ENCODE data around the gene USP9X. TPM values are rescaled to one million over a fixed set of nuclear protein-coding genes. Genes with fewer than 3 reads are reported as not detected.

Gene USP9X
- total and polyA plus RNA-seq, 2 of the 8 experiments (the other 6 are each of a cell fraction or from before 2014, with no cell fraction given), result 79.2 to 300 TPM

- no peak overlapping the region for H2AK5ac ChIP-seq (ENCODE audit: low read depth, low read length)
- peak; percentile 80 for FAIRE-seq
- no peak overlapping the region for H2AFZ ChIP-seq (ENCODE audit: low read length)
- no peak overlapping the region for H4K8ac ChIP-seq (ENCODE audit: extremely low read depth, insufficient read depth, low read length)
- H3K18ac ChIP-seq (ENCODE audit: extremely low read depth, low read length), result no peak overlapping the region
- H3K4me2 ChIP-seq (ENCODE audit: insufficient read depth in 1 of 2, low read depth in 2 of 2, low read length in 2 of 2), result no peak overlapping the region
- H3K4ac ChIP-seq (replicated peaks; ENCODE audit: insufficient read length, low read depth, low read length), result no peak overlapping the region
- H2BK5ac ChIP-seq (ENCODE audit: low read depth, low read length), result no peak overlapping the region
- no peak overlapping the region for H4K91ac ChIP-seq (replicated peaks; ENCODE audit: insufficient read length, low read length)
- no peak overlapping the region for H3K23ac ChIP-seq (ENCODE audit: insufficient read length)
- POLR2A ChIA-PET (ENCODE audit: partially characterized antibody), result interaction anchor here (1.4 kb wide), 1 partner anchor 10 kb away, joined by 4 read pairs; no protein-coding TSS in a partner anchor
- H2BK12ac ChIP-seq (ENCODE audit: low read depth, low read length), result no peak overlapping the region
- H4K20me1 ChIP-seq (replicated peaks in 1 of 2; ENCODE audit: control insufficient read depth in 1 of 2, insufficient read depth in 2 of 2, low read length in 2 of 2), result peaks cover 3 to 6% of the 10 kb centered on the region in 2 experiments
- H2BK120ac ChIP-seq (replicated peaks; ENCODE audit: low read depth, low read length), result no peak overlapping the region
- peaks cover 0 to 41% of the 10 kb centered on the region in 2 experiments; a peak in 3 of 4 replicates for H3K79me2 ChIP-seq (ENCODE audit: control insufficient read depth in 1 of 2, insufficient read depth in 2 of 2, low read length in 2 of 2)
- H3K4me3 ChIP-seq (ENCODE audit: extremely low read depth in 1 of 4, insufficient read depth in 2 of 4, low read depth in 3 of 4, low read length in 4 of 4), result no peak overlapping the region
- DNase-seq (ENCODE audit: low read depth in 1 of 2, low spot score in 2 of 2), result no peak
- CTCF ChIA-PET (ENCODE audit: partially characterized antibody), result interaction anchor here (0.7 to 2.6 kb wide), 16 partner anchors 9 to 513 kb away, joined by 3 to 18 read pairs (median 4); no protein-coding TSS in a partner anchor
- 0 out of 7 replicates have a peak, but pooled peaks cover 0 to 2% (median 0%) of the 10 kb centered on the region in 4 experiments for H3K4me1 ChIP-seq (replicated peaks in 1 of 4; ENCODE audit: control insufficient read depth in 3 of 4, insufficient read depth in 4 of 4, low read length in 3 of 4)
- no peak overlapping the region for H3K9ac ChIP-seq (replicated peaks in 1 of 4; ENCODE audit: extremely low read depth in 1 of 4, low read depth in 3 of 4, low read length in 3 of 4)
- no peak overlapping the region for H2BK15ac ChIP-seq (ENCODE audit: low read length)
- H2BK20ac ChIP-seq (ENCODE audit: low read length), result no peak overlapping the region
- H3K56ac ChIP-seq (replicated peaks; ENCODE audit: insufficient read length, low read depth, low read length), result no peak overlapping the region
- H3K23me2 ChIP-seq (ENCODE audit: low read depth, low read length), result no peaks in the 10 kb centered on the region
- WGBS, 2 experiments (ENCODE audit: extremely low coverage in 1 of 2, insufficient coverage in 1 of 2, insufficient read length in 1 of 2, insufficient replicate concordance in 2 of 2, low coverage in 1 of 2, low lambda C conversion rate in 2 of 2, missing lambda C conversion rate in 1 of 2), result 54% methylated on average over 5 of the region's 5 CpGs; no CpG with 5 or more reads in 1 of the 2 experiments
- no peaks in the 10 kb centered on the region for H3K79me1 ChIP-seq (ENCODE audit: low read depth, low read length)
- no peak overlapping the region for H3K14ac ChIP-seq (ENCODE audit: insufficient read length)
- H4K5ac ChIP-seq (ENCODE audit: insufficient read length, low read depth, low read length), result no peak overlapping the region
- no peak overlapping the region for H3K27ac ChIP-seq (ENCODE audit: low read depth, low read length)
- H3K27me3 ChIP-seq (replicated peaks in 1 of 4; ENCODE audit: control insufficient read depth in 3 of 4, extremely low read depth in 1 of 4, insufficient read depth in 3 of 4, low read length in 3 of 4), result no peaks in the 10 kb centered on the region
- H3K36me3 ChIP-seq (ENCODE audit: control insufficient read depth in 2 of 4, insufficient read depth in 4 of 4, low read length in 3 of 4), result peaks cover 4 to 83% (median 16%) of the 10 kb centered on the region in 4 experiments; a peak in 7 of 8 replicates
- no peaks in the 10 kb centered on the region for H3K9me3 ChIP-seq (ENCODE audit: insufficient read depth in 2 of 2, low read depth in 1 of 2, low read length in 1 of 2)
Measured at GRCh38 chrX:41180194-41180908, 95.1 kb downstream of the USP9X start.

Measured in H1 (cell line).